GM23338 (cell line): Measurements from ENCODE around the gene SLC35F1. TPM values are rescaled to one million over a fixed set of nuclear protein-coding genes. Genes with fewer than 3 reads are reported as not detected.

Experiments used
- ATAC-seq: fragments of 200-7000 bp; cut with Tn5 transposase; 3 replicates; pipeline ENCODE4 v1.9.1; 2020
- DNase-seq: peaks from one replicate; pipeline ENCODE4 v3.0.0-alpha.2; 2015; ENCODE audit warnings: low spot score
- H2AFZ ChIP-seq: fragments of 200-600 bp; sonication (generic); 2 replicates; pipeline ENCODE4 v1.8.0; 2016; ENCODE audit warnings: antibody characterized with exemption, mild to moderate bottlenecking, moderate library complexity
- H3F3A ChIP-seq: fragments of 200-600 bp; sonication (generic); replicated peaks from 2 replicates; pipeline ENCODE4 v1.8.0; 2017; ENCODE audit warnings: antibody characterized with exemption, mixed run types, low read depth
- H3K27ac ChIP-seq: fragments of 200-600 bp; sonication (generic); 2 replicates; pipeline ENCODE4 v1.6.1; 2016; ENCODE audit warnings: low read depth
- H3K27me3 ChIP-seq: fragments of 200-600 bp; sonication (generic); 2 replicates; pipeline ENCODE4 v1.8.0; 2016; ENCODE audit warnings: mild to moderate bottlenecking, mixed run types, moderate library complexity; ENCODE audit not compliant: insufficient read depth
- H3K36me3 ChIP-seq: fragments of 200-600 bp; sonication (generic); 2 replicates; pipeline ENCODE4 v1.8.0; 2016; ENCODE audit warnings: mild to moderate bottlenecking; ENCODE audit not compliant: insufficient read depth
- H3K4me1 ChIP-seq: fragments of 200-600 bp; sonication (generic); 2 replicates; pipeline ENCODE4 v1.8.0; 2016; ENCODE audit warnings: mild to moderate bottlenecking, moderate library complexity; ENCODE audit not compliant: insufficient read depth
- H3K4me2 ChIP-seq: fragments of 200-600 bp; sonication (generic); 2 replicates; pipeline ENCODE4 v1.7.1; 2017; ENCODE audit warnings: mixed run types
- H3K4me3 ChIP-seq: fragments of 200-600 bp; sonication (generic); 2 replicates; pipeline ENCODE4 v1.6.1; 2016; ENCODE audit warnings: mixed run types
- H3K79me2 ChIP-seq: fragments of 200-600 bp; sonication (generic); replicated peaks from 2 replicates; pipeline ENCODE4 v1.8.0; 2017; ENCODE audit warnings: mild to moderate bottlenecking; ENCODE audit not compliant: insufficient read depth
- H3K9me2 ChIP-seq: fragments of 200-600 bp; sonication (generic); 2 replicates; pipeline ENCODE4 v1.8.0; 2017; ENCODE audit not compliant: insufficient read depth
- H4K20me1 ChIP-seq: fragments of 200-600 bp; sonication (generic); replicated peaks from 2 replicates; pipeline ENCODE4 v1.8.0; 2017; ENCODE audit warnings: mild to moderate bottlenecking; ENCODE audit not compliant: insufficient read depth
- H3K27ac Mint-ChIP-seq: 2 replicates; pipeline ENCODE4 v1.8.0; 2020; ENCODE audit warnings: inconsistent platforms, mild to moderate bottlenecking, moderate library complexity, mixed read lengths
- H3K27me3 Mint-ChIP-seq: 3 replicates; pipeline ENCODE4 v1.8.0; 2022; ENCODE audit warnings: low read depth, mild to moderate bottlenecking, moderate library complexity, mixed read lengths, inconsistent platforms; ENCODE audit not compliant: insufficient read depth, poor library complexity
- H3K36me3 Mint-ChIP-seq: 3 replicates; pipeline ENCODE4 v1.8.0; 2021; ENCODE audit warnings: low read depth, mild to moderate bottlenecking, inconsistent platforms, moderate library complexity, mixed read lengths
- H3K4me1 Mint-ChIP-seq: 3 replicates; pipeline ENCODE4 v1.8.0; 2020; ENCODE audit warnings: mild to moderate bottlenecking, inconsistent platforms, mixed read lengths
- H3K4me3 Mint-ChIP-seq: 3 replicates; pipeline ENCODE4 v1.8.0; 2021; ENCODE audit warnings: moderate library complexity, mild to moderate bottlenecking, inconsistent platforms, mixed read lengths
- H3K9me3 Mint-ChIP-seq: 3 replicates; pipeline ENCODE4 v1.8.0; 2020; ENCODE audit warnings: moderate library complexity, mild to moderate bottlenecking, inconsistent platforms, mixed read lengths
- CREB1 ChIP-seq: fragments of 250-450 bp; sonication (Bioruptor Pico); IDR thresholded peaks from 2 replicates; pipeline ENCODE4 v1.5.0; 2020; ENCODE audit warnings: low read depth, mild to moderate bottlenecking, moderate library complexity
- EZH2 ChIP-seq: fragments of 200-600 bp; sonication (generic); IDR thresholded peaks from one replicate; pipeline ENCODE4 v1.8.0; 2017; ENCODE audit warnings: antibody characterized with exemption, mild to moderate bottlenecking, low read depth; ENCODE audit not compliant: unreplicated experiment
- EZH2phosphoT487 ChIP-seq: fragments of 200-600 bp; sonication (generic); IDR thresholded peaks from one replicate; pipeline ENCODE4 v1.8.1; 2018; ENCODE audit warnings: antibody characterized with exemption; ENCODE audit not compliant: unreplicated experiment
- JUNB ChIP-seq: IDR thresholded peaks from one replicate; pipeline ENCODE4 v1.6.1; 2016; ENCODE audit warnings: antibody characterized with exemption; ENCODE audit not compliant: unreplicated experiment
- NANOG ChIP-seq: IDR thresholded peaks from 2 replicates; pipeline ENCODE4 v1.6.1; 2016; ENCODE audit warnings: antibody characterized with exemption, borderline replicate concordance
- POLR2AphosphoS5 ChIP-seq: IDR thresholded peaks from 2 replicates; pipeline ENCODE4 v1.6.1; 2016; ENCODE audit warnings: antibody characterized with exemption, low read depth
- STAT1 ChIP-seq: IDR thresholded peaks from one replicate; pipeline ENCODE4 v1.6.1; 2016; ENCODE audit warnings: antibody characterized with exemption; ENCODE audit not compliant: unreplicated experiment
- ZNF114 ChIP-seq: fragments of 250-450 bp; sonication (Bioruptor Pico); IDR thresholded peaks from 2 replicates; pipeline ENCODE4 v1.5.0; 2020; ENCODE audit warnings: mild to moderate bottlenecking, moderate library complexity
- ZNF331 ChIP-seq: fragments of 250-450 bp; sonication (Bioruptor Pico); IDR thresholded peaks from 2 replicates; pipeline ENCODE4 v1.5.0; 2020; ENCODE audit warnings: low read depth, mild to moderate bottlenecking, moderate library complexity
- polyA plus RNA-seq: library from polyadenylated mRNA; unstranded; fragments of >200 nt; fragmentation: Nextera tagmentation; extraction: Ambion mirVana; gene quantifications from 2 replicates; pipeline ENCODE4 v1.2.1, GENCODE V29; 2016
- total RNA-seq: library from RNA; depleted of rRNA; stranded (reverse); fragments of >200 nt; shearing (Covaris generic); gene quantifications from 2 replicates; pipeline ENCODE4 v1.2.3, GENCODE V29; 2014
- TF ChIP-seq, protein P1 (sequence below): IDR thresholded peaks from 2 replicates; pipeline ENCODE4 v1.6.1; 2016; ENCODE audit warnings: antibody characterized with exemption
- TF ChIP-seq, protein P2 (sequence below): fragments of 250-450 bp; sonication (Bioruptor Pico); IDR thresholded peaks from 2 replicates; pipeline ENCODE4 v1.5.0; 2020; ENCODE audit warnings: mild to moderate bottlenecking, moderate library complexity
- TF ChIP-seq, protein P3 (sequence below): IDR thresholded peaks from one replicate; pipeline ENCODE4 v1.6.1; 2018; ENCODE audit warnings: antibody characterized with exemption; ENCODE audit not compliant: unreplicated experiment
- TF ChIP-seq, protein P4 (sequence below), 2 experiments: fragments of 200-600 bp in 1 of 2; sonication (generic) in 1 of 2; conservative IDR thresholded peaks; 2 replicates each; pipeline versions ENCODE4 v1.5.1 to v1.6.1; 2016 to 2017; ENCODE audit warnings: antibody characterized with exemption in 2 of 2, low read depth in 2 of 2, mild to moderate bottlenecking in 2 of 2, moderate library complexity in 1 of 2

The SLC35F1 gene
- total and polyA plus RNA-seq, 2 experiments from 2014 or later: 3.0 to 10.3 TPM

DNA sequence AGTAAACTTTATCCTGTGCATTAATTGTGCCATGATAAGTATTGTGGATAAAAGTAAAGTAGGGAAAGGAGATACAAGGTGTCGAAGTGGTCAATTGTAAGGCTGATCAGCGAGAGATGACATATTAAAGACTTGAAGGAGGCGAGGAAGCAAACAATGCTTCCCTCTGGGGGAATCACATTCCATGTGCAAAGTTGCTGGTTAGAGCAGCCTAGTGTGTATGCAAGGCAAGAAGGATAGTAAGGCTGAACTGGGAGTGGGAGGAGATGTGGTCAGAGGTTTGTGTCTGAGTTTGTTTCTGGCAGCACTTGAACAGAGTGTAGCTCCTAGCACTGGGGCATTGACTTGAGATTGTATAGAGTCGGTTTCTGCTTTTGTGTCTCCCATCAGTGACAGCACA lies 122.9 kb downstream of the SLC35F1 start:
- no peak overlapping the region for H3K4me2 ChIP-seq
- peaks cover 8% of the 10 kb centered on the region for H3K9me3 Mint-ChIP-seq
- TF ChIP-seq JUNB (no peak), CREB1 (CRISPR knock-in tag) (no peak), EZH2phosphoT487 (no peak), STAT1 (no peak), POLR2AphosphoS5 (no peak), EZH2 (no peak), ZNF331 (no peak), ZNF114 (no peak), NANOG (no peak)
- TF ChIP-seq, protein P1, sequence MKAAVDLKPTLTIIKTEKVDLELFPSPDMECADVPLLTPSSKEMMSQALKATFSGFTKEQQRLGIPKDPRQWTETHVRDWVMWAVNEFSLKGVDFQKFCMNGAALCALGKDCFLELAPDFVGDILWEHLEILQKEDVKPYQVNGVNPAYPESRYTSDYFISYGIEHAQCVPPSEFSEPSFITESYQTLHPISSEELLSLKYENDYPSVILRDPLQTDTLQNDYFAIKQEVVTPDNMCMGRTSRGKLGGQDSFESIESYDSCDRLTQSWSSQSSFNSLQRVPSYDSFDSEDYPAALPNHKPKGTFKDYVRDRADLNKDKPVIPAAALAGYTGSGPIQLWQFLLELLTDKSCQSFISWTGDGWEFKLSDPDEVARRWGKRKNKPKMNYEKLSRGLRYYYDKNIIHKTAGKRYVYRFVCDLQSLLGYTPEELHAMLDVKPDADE: no peak
- TF ChIP-seq, protein P2, sequence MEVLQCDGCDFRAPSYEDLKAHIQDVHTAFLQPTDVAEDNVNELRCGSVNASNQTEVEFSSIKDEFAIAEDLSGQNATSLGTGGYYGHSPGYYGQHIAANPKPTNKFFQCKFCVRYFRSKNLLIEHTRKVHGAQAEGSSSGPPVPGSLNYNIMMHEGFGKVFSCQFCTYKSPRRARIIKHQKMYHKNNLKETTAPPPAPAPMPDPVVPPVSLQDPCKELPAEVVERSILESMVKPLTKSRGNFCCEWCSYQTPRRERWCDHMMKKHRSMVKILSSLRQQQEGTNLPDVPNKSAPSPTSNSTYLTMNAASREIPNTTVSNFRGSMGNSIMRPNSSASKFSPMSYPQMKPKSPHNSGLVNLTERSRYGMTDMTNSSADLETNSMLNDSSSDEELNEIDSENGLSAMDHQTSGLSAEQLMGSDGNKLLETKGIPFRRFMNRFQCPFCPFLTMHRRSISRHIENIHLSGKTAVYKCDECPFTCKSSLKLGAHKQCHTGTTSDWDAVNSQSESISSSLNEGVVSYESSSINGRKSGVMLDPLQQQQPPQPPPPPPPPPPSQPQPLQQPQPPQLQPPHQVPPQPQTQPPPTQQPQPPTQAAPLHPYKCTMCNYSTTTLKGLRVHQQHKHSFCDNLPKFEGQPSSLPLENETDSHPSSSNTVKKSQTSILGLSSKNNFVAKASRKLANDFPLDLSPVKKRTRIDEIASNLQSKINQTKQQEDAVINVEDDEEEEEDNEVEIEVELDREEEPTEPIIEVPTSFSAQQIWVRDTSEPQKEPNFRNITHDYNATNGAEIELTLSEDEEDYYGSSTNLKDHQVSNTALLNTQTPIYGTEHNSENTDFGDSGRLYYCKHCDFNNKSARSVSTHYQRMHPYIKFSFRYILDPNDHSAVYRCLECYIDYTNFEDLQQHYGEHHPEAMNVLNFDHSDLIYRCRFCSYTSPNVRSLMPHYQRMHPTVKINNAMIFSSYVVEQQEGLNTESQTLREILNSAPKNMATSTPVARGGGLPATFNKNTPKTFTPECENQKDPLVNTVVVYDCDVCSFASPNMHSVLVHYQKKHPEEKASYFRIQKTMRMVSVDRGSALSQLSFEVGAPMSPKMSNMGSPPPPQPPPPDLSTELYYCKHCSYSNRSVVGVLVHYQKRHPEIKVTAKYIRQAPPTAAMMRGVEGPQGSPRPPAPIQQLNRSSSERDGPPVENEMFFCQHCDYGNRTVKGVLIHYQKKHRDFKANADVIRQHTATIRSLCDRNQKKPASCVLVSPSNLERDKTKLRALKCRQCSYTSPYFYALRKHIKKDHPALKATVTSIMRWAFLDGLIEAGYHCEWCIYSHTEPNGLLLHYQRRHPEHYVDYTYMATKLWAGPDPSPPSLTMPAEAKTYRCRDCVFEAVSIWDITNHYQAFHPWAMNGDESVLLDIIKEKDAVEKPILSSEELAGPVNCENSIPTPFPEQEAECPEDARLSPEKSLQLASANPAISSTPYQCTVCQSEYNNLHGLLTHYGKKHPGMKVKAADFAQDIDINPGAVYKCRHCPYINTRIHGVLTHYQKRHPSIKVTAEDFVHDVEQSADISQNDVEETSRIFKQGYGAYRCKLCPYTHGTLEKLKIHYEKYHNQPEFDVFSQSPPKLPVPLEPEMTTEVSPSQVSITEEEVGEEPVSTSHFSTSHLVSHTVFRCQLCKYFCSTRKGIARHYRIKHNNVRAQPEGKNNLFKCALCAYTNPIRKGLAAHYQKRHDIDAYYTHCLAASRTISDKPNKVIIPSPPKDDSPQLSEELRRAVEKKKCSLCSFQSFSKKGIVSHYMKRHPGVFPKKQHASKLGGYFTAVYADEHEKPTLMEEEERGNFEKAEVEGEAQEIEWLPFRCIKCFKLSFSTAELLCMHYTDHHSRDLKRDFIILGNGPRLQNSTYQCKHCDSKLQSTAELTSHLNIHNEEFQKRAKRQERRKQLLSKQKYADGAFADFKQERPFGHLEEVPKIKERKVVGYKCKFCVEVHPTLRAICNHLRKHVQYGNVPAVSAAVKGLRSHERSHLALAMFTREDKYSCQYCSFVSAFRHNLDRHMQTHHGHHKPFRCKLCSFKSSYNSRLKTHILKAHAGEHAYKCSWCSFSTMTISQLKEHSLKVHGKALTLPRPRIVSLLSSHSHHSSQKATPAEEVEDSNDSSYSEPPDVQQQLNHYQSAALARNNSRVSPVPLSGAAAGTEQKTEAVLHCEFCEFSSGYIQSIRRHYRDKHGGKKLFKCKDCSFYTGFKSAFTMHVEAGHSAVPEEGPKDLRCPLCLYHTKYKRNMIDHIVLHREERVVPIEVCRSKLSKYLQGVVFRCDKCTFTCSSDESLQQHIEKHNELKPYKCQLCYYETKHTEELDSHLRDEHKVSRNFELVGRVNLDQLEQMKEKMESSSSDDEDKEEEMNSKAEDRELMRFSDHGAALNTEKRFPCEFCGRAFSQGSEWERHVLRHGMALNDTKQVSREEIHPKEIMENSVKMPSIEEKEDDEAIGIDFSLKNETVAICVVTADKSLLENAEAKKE (CRISPR knock-in tag): no peak
- TF ChIP-seq, protein P3, sequence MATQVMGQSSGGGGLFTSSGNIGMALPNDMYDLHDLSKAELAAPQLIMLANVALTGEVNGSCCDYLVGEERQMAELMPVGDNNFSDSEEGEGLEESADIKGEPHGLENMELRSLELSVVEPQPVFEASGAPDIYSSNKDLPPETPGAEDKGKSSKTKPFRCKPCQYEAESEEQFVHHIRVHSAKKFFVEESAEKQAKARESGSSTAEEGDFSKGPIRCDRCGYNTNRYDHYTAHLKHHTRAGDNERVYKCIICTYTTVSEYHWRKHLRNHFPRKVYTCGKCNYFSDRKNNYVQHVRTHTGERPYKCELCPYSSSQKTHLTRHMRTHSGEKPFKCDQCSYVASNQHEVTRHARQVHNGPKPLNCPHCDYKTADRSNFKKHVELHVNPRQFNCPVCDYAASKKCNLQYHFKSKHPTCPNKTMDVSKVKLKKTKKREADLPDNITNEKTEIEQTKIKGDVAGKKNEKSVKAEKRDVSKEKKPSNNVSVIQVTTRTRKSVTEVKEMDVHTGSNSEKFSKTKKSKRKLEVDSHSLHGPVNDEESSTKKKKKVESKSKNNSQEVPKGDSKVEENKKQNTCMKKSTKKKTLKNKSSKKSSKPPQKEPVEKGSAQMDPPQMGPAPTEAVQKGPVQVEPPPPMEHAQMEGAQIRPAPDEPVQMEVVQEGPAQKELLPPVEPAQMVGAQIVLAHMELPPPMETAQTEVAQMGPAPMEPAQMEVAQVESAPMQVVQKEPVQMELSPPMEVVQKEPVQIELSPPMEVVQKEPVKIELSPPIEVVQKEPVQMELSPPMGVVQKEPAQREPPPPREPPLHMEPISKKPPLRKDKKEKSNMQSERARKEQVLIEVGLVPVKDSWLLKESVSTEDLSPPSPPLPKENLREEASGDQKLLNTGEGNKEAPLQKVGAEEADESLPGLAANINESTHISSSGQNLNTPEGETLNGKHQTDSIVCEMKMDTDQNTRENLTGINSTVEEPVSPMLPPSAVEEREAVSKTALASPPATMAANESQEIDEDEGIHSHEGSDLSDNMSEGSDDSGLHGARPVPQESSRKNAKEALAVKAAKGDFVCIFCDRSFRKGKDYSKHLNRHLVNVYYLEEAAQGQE: no peak
- TF ChIP-seq, protein P4, sequence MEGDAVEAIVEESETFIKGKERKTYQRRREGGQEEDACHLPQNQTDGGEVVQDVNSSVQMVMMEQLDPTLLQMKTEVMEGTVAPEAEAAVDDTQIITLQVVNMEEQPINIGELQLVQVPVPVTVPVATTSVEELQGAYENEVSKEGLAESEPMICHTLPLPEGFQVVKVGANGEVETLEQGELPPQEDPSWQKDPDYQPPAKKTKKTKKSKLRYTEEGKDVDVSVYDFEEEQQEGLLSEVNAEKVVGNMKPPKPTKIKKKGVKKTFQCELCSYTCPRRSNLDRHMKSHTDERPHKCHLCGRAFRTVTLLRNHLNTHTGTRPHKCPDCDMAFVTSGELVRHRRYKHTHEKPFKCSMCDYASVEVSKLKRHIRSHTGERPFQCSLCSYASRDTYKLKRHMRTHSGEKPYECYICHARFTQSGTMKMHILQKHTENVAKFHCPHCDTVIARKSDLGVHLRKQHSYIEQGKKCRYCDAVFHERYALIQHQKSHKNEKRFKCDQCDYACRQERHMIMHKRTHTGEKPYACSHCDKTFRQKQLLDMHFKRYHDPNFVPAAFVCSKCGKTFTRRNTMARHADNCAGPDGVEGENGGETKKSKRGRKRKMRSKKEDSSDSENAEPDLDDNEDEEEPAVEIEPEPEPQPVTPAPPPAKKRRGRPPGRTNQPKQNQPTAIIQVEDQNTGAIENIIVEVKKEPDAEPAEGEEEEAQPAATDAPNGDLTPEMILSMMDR (conservative IDR thresholded peaks at IDR 0.05; ENCODE audit: low read depth in 2 of 2): no peak
- H3K4me1 ChIP-seq: no peaks in the 10 kb centered on the region
- H2AFZ ChIP-seq: no peak overlapping the region
- H3K36me3 ChIP-seq: no peaks in the 10 kb centered on the region
- H3K9me2 ChIP-seq: no peaks in the 10 kb centered on the region
- no peaks in the 10 kb centered on the region for H3F3A ChIP-seq
- no peak overlapping the region for H3K27ac Mint-ChIP-seq
- no peaks in the 10 kb centered on the region for H3K27me3 ChIP-seq
- H3K4me3 Mint-ChIP-seq: no peak overlapping the region
- no peak overlapping the region for H3K4me3 ChIP-seq
- H3K36me3 Mint-ChIP-seq: peaks cover under 1% of the 10 kb centered on the region; the same call in 2 of the 3 replicates
- H4K20me1 ChIP-seq: no peaks in the 10 kb centered on the region
- DNase-seq: peak; percentile 16
- ATAC-seq: peak; percentile 52
- no peaks in the 10 kb centered on the region for H3K27me3 Mint-ChIP-seq
- no peak overlapping the region for H3K27ac ChIP-seq
- H3K4me1 Mint-ChIP-seq: no peaks in the 10 kb centered on the region
- no peaks in the 10 kb centered on the region for H3K79me2 ChIP-seq
